NCI-H1694 treated with DMSO at 0.1 percent for 48 hours (cell line): ENCODE data around the gene HOXA6.

ENCODE experiments used
- DNase-seq: peaks from one replicate; lab custom pipeline; 2025; lab: John Stamatoyannopoulos, UW

HOXA6 gene

DNA sequence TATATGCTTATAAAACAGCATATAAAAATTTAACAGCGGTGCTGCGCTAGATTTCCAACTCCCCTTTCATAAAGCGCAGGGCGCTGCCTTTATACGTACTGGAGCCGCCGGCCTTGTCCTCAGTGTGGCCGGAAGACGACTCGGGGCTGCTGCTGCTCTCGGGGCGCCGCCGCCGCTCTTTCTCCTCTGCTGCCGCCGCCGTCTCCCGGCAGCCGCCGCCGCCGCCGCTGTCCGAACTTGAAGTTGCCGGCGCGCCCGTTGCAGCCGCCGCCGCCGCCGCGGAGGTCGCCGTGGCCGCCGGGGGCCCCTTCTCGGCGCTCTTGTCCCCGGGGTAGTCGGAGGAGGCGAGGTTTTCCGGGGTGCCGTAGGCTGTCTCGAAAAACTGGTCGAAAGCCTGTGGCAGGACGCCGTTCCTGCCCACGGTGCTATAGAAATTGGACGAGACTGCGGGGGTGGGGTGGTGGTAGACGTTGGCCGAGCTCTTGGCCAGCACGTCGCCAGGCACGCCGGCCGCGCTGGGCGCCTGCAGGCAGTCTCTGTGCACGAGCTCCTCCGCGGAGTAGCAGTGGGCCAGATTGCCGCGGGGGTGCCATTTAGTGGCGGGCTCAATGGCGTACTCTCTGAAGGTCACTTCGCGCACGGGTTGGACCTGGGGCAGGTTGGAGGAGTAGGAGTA lies 36.9 kb upstream of the HOXA6 start:
- DNase-seq: no peak

DNA sequence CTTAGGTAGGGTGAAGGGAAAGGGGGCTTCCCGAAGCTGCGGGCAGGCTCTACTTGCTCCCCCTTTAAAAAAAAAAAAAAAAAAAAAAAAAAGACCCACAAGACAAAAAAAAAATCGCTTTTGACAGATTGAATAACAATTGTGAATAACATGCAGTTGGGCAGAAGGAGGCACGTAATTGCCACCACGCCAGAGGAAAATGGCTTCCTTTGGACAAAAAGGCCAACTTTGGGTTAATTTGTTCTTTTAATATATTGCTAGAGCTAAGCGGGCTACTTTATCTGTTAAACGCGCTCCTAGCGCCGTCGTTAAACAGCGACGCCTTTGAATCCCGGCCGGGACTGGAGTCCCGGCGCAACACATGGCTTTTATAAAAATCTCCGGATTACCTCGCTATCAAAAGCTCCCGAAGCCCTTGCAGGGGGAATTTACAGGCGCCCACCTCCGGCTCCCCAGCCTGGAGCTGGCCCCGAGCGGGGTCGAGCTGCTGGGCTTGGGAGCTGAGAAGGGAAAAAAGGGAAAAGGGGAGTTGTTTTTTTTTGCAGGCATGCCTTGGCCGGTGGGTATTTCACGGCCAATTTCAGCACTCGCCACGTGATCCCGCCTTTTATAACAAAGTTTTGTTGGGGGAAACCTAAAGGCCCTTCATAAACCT lies 36.2 kb upstream of the HOXA6 start:
- no peak for DNase-seq

DNA sequence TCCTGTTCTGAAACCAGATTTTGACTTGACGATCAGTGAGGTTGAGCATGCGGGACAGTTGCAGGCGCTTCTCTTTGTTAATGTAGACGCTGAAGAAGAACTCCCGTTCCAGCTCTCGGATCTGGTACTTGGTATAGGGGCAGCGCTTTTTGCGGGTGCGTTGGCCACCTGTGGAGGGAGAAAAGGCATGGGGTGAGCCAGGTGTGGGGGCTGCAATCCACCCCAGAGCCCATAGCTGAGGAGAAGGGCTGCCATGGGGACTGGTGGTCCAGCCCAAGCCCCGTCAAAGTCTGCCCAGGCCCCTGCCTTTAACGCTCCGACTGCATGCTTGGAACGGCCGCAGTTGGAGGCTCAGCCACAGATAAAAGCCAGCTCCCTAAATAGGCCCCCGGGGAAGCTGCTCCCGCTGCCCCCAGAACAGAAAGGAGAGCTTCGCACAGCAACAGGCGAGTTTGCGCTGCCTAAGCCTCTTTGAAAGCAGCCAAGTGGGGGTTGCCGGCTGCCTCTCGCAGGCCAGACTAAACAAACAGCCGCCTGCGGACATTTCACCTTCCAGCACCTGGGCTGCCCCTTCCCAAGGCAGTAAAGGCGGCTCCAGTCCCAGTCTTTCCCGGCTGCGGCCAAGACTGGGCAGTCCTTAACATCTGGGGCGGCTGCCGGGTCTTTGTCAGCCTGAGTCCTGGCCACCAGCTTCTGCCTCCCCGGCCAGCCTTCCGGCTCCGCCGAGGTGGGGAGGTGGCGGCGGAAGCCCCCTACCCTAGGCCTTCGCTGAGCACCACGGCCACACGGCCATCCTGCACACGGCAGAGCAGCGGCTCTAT lies 35.5 kb upstream of the HOXA6 start:
- no peak for DNase-seq

DNA sequence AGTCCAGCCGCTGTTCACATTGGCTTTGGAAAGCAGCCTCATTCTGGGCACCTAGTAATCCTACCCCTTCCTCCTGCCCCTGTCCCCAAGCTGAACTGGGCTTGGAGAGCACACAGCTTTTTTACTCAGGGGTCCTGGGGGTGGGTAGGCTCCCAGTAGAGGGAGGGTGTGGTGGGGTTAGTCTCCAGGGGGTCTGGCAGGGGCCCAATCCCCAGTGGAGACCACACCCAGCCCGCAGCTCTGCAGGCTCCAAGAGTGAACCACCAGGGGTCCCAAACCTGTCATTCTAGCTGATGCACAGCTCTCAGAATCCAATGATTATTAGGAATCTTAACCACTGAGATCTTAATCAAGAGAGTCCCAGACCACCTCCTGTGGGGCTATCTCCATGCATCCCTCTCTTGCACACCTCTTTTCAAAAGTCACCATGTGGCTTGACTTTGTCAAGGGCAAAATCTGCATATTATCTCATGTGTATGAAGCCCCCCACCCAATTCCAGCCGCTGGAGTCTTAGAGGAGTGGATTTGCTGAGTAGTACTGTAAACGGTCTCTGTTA lies 34.8 kb upstream of the HOXA6 start:
- DNase-seq: no peak

DNA sequence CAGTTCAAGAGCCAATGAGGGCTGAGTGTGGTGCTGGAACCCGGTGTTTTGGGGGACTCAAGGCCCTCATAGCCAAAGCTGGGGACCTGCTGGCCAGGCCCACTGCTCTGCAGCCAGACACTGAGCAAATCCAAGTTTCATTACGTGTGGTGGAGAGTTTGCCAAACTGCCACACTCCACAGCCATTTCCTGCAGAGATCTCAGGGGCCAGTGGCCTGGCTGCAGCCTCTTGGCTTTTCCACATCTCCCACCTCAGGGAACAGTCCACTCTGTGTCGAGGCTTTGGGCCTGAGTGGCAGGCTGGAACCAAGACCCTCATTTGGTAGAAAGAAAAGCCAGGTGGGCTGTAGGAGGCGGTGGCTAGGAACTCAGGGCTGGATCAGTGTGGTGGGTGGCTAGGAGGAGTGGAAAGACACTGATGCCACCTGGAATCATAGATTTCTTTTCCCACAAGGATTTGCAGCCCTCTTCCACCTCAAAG lies 34.3 kb upstream of the HOXA6 start:
- no peak for DNase-seq

DNA sequence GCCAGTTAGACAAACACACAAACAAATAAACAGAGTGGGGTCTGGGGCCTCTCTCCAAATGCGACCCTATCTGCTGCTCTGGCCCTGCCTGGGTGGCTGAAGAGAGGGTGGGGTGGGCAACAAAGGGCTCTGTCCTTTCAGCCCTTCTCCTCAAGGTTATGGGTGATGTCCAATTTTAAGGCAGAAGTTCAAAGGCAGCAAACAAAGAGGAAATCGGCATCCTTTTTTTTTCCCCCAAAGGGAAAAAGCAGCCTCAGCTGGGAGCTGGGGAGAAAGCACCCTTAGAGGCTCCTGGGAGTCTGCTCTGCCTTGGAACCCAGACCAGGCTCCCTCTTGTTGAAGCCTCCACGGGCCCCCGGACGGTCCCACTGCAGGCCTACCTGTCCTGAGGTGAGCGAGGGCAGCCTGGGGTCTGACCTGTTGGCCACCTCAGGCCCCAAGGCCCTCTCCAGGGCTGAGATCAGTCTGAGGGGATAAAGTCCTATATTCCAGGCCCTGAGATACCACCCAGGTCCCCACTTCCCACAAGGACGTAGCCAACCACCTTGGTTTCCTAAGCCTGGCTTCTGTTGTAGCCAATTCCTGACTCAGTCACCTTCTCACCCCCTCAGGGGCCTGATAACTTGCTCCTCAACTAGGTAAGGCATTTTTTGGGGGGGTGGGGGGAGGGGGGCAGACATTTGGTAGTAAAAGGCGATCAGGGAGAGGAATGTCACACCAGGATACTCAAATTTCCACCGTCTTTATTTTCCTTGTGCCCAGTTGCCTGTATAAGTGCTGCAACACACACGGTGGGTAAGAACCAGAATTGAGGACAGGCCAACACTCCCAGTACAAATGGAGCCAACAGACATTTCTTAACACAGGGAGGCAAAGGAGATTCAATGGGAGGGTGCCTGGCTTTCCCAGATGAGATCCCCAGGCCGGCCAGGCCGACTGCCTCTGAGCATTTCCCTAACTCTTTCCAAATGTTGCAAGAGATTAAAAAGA lies 33.2 kb upstream of the HOXA6 start:
- no peak for DNase-seq

DNA sequence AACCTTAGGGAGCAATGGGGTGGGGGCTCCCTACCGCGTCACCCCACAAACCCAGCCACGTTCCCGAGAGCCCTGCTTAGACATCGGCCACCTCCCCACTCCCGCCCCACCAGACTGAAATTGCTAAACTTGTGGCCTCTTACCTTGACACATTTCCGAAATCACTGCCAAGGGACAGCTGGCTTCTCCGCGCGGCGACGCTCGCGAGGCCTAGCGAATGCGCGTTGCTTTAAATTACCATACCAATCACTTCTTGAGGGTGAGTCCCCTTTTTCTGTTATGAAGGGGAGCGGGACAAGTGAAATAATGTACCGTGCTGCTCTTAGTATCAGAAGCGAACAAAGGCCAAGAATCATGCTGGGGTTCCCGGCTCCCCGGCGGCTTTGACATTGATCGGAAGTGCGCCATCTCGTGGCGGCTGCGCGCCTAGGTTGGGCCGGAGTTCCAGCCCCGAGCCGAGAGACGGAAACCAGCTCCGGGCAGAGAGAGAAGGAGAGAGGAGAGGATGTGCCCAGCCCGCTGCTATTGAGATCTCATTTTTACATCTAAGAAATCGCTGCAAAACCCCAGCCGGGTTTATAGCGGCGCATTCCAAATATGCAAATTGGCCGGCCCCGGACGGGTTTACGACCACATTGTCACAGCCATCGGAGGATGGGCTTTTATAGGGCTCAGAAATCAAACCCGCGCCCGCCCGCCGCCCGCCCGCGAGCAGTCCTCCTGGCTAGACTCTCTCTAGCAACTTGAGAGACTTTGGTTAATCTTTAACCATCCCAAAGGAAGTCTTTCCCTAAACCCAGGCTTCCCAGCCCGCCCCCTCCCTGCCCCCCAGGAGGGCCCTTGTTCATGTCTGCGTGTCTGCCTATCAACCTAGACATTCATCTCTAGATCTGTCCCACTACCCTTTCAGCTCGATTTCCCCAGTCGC lies 32.2 kb upstream of the HOXA6 start:
- no peak for DNase-seq

DNA sequence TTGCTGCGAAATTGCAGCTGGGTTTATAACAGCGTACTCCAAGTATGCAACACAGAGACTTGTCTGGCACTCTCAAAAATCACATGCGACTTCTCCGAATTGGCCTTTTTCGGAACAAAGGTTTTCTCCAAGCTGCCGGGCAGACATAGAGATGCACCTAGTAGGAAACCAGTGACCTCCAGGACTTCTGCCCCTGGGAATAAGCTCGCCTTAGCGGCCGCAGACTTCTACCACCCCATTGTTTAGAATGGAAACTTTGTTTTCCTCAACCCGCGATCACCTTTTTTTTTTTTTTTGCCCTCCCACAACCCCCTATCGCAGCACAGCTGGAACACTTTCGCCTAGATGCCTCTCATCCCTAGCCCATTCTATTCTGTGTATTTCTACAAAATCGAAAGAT lies 31.5 kb upstream of the HOXA6 start:
- no peak for DNase-seq

DNA sequence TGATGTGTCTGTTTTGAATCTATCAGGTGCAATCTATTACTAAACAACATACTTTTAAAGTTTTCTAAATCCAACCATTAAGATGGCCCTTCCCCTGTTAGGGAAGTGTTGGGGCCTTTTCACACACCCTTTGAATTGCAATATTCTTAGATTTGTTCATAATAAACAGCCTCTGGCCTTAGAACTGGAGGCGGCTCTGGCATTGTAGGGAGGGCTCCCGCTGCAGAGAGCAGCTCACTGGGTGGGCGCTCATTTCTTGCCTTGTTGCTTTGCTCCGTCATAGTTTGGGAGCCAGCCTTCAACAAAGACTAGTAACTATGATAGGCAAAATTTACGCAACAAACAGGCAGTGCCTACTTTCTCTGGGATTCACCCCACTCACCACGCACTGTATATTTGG lies 30.8 kb upstream of the HOXA6 start:
- no peak for DNase-seq

DNA sequence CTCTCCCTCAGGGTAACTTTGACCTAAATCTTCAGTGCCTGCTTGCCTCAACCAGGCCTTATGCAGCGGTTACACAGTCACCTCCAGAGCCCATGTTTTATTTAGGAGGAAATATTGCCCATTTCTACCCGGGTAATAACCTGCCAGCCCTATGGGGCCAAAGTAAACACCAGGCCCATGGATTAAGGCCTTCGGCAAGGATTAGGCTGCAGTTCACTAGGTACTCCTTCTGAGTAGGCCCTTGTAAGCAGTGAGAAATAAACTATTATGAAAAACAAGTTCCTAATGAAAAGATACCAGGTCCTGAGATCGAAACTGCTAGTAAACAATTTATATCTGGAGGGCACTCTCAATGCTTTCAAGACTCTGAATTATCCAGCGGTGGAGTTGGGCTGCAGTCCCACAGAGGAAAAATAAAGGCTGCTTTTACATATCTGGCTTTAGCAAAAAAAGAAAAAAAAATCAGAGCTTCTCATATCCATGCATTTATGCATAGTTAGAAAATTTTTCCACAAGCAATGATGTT lies 30.3 kb upstream of the HOXA6 start:
- DNase-seq: no peak

DNA sequence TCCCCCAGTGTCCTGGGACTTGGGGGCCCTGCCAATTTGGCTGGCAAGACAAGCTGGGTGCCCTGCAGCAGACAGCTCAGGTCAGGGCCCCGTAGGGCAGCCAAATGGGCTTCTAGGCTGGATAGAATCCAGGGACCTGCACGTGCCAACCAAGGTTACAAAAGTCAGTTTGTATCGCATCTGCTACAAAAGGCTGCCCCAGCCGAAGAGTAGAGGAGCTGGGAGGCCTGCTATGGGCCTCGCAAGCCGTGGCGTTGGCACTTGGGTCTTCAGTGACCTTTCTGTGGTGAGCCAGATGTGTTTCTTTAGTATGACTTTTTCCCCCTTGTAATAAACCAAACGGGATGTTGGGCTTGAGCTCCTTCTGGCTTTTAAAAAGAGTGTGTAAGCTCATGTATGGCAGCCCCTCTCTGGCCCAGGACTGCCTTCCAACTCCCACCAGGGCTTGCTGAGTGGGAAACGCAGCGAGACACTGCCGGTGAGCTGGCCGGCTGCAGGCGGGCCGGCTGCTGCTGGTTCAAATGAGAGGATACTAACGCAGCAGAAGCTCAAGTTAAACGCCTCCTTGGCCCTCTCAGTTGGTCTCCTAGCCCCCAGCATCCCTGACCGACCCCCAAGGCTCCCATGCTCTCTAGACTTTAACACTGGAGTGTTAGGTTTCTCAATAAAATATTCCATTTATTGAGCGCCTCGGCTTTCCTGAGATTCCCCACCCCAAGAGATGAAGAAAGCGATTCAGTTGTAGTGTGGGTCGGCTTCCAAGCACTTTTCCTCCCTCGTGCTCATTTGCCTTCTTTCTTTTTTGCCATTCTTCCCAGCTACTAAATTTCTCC lies 29.6 kb upstream of the HOXA6 start:
- DNase-seq: no peak

DNA sequence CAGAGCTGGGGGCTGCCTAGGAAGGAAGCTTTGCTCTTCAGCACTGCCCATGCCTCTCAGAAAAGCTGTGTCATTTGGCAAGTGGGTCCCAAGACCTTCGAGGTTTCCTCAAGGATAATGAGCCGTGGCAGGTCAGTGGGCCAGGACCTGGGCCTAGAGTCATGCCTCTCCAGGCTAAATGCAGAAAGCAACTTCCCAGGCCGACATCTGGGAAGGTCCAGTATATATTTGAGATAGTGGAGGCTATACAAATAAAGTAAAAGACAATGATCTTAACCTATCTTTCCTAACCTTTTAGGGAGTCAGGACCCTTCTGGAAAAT lies 28.9 kb upstream of the HOXA6 start:
- DNase-seq: no peak

DNA sequence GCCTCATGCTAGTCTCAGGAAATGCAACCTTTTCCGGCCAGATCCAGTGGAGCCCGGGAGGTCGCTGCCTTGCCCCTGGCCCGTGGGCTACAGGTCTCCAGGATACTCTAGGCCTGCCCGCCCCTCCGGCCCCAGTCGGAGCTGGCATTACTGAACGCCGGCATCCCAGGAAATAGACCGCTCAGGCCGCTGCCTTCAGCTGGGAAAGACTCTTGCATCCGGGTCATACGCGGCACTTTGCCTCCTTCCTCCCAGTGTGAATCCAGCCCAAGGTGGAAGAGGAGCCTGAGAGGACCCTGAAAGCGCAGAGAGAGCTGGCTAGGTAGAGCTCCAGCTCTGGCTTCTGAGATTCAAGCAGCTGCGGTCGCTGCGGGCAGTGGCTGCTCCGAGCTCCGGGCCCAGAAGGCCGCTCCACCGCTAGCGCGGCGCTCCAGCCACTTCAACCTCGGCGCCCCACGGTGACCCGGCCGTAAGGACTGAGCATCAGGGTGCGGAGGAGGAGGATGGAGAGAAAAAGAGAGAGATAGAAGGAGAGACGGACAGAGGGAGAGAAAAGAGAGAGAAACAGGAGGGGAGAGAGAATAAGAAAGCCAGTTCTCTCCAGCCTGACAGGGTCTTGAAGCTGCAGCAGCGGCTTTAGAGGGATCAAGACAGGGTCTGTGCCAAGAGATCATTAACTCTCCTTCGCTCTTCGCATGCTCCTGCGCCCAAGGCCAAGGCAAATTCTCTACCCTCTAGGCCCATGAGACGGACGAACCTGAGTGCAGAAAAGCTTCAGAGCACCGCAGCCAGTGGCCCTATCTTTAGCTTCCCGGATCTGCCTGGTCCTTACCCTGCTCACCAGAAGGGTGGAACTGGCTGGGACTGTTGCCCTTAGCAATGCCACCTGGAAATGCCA lies 28.3 kb upstream of the HOXA6 start:
- no peak for DNase-seq

DNA sequence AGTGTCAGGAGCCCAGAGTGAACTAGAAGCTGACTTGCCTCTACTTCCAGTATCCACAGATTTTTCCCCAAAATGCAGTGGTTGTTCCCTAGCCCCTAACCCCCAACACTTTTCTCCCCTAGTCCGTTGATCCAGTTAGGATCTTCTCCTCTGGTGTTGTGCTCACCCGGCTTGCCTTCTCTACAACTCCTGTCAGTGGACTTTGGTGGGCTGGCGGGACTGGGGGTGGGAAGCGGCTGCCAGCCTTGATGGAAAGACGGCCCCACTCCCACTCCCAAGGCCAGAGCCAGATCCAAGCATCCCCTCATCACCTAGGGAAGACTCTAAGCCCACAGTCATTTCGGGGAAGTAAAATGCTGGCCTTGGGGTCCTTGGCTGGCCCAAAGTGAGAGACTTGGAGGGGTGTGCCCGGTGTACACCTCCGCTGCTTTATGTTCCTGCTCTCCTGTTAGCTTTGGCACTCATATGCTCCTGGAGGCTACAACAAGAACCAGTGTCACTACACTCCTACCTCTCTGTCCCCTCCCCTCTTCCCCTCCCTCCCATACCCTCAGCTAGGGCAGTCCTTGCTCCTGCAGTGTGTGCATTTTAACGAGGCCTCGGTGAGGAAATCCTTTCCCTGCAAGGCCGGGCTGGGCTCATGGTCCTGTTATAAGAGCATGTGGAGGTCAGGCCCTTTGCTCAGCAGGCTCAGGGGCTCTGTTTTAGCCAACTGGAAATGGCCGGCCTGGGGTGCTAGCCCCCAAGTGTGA lies 27.5 kb upstream of the HOXA6 start:
- no peak for DNase-seq

DNA sequence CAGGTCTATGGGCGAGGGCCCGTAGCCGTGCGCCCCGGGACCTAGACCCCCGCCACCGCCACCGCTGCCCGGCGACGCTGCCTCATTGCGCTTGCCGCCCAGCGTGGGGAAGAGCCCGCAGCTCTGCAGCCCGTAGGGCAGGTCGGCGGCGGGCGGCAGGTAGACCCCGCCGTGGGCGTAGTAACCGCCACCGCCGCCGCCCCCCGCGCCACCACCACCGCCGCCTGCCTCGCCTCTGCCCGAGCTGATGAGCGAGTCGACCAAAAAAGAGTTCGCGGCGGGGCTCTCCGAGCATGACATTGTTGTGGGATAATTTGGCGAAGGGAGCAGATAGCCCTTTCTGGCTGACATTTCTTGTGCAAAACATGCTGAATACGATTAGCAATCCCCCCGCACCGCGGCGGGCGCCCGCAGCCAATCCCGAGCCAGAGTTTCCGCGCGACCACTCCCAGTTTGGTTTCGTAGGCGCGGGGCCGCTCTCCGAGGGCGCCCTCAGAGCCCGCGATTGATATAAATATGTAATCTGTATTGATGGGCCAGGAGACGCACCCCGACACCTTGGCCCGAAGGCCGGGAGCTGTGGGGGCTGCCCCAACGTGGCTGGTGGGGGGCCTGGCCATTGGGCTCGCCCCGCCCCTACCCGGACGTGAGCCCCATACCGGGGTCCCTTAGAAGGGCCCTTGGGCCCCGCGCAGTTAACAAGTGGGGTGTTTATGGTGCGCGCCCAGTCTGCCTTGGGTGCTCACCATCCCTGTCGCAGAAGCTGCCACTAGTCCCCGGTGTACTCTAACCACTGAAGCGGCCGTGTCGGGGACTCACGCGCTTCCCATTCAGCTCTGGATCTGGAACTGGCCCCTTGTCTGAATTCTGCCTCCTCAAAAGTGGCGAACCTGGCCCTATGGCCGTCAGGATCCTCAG lies 26.6 kb upstream of the HOXA6 start, which contains the start of gene HOXA10:
HOXA10 (minus strand) TSS at position 365 of the 918 bp plus-strand sequence; CDS start at position 351, 14 bp downstream.
- DNase-seq: no peak

DNA sequence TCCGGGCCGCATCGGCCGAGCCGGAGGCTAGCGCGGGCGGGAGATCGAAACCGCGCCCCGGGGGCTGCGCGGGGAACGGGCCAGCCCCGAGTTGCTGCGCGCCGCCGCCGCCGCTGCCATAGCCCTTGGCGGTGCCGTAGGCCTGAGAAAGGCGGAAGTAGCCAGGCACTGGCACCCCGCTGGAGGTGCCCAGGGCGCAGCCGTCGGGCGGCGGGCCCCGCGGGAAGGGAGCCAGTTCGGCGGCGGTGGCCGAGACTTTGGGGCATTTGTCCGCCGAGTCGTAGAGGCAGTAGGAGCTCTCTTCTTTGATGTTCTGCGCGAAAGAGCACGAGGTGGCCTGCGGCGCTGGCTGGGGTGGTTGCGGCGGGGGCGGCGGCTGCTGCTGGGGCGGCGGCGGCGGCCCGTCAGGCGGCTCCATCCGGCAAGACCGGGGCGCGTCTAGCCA lies 26.0 kb upstream of the HOXA6 start:
- DNase-seq: no peak
